ENCODE measurements around the gene PARP9. TPM values are rescaled to one million over a fixed set of nuclear protein-coding genes. Genes with fewer than 3 reads are reported as not detected.

Gene PARP9
- total RNA-seq, 1 donor from 2014 or later = 152 TPM

DNA sequence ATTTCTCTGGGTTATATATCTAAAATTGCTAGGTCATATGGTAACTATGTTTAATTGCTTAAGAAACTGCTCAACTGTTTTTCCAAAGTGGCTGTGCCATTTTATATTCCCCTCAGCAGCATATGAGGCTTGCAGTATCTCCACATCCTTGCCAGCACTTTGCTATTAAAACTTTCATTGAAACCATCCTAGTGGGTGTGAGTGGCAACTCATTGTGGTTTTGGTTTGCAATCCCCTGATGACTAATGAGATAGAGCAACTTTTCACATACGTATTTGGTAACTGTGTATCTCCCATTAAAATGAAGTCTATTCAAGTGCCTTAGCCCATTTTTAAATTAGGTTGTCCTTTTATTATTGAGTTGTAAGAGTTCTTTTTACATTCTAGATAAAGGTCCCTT, 66.7 kb downstream of the PARP9 start:
- intact Hi-C loops (cut with micrococcal nuclease) = loop anchor here (1.0 kb wide), 1 partner anchor 14 kb away; no protein-coding TSS in a partner anchor

DNA sequence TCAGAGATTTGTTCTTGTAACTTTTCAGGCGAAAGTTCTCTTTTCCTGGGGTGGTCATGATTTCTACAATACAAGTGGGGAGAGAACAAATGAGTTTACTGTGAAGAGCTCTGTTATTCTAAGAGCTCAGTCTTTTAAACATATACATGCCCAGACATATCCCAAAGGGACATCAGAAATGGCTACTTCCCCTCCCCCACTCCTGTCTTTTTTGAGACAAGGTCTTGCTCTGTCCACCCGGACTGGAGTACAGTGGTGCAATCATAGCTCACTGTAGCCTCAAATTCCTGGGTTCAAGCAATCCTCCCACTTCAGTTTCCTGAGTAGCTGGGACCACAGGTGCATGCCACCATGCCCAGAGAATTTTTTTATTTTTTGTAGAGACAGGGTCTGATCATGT, 67.6 kb downstream of the PARP9 start:
- intact Hi-C loops (cut with micrococcal nuclease) = no loop called here

DNA sequence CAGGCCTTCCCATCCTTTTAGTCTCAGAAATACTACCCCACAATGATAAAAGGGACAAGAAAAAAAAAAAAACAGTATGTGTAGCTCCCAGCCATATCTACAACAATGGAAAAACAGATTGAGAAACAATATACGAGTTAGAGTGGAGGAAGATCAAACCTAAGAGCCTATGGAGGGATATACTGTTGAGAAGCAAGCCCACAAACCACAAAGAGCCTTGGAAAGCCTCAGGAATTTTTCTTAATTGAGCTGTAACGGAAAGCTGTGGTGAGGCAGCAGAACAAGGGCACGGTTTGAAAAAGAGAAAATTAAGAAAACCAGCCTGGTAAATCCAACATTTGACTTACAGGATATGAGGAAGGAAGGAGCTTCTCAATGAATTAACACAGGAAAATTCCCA, 70.8 kb downstream of the PARP9 start:
- intact Hi-C loops (cut with micrococcal nuclease) = no loop called here

DNA sequence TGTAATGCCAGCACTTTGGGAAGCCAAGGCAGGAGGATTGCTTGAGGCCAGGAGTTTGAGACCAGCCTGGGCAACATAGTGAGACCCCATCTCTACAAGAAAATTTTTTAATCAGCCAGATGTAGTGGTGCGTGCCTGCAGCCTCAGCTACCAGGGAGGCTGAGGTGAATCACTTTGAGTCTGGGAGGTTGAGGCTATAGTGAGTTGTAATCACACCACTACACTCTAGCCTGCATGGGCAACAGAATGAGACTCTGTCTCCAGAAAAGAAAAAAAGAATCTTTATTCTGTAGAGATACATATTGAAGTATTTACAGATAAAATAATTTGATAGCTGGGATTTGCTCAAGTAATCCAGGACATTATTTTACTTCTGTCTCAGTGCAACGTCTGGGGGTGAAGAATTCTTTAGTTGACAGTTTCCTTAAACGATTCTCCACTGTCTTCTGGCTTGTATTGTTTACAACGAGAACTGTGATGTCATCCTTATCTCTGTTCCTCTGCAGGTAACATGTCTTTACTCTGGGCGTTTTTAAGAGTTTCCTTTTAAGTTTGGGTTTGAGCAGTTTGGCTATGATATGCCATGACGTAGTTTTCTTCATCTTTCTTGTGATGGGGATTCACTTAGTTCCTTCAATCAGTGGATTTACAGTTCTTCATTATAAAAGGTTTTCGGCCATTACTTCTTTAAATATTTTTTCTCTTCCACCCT, 75.7 kb downstream of the PARP9 start:
- intact Hi-C loops (cut with micrococcal nuclease) = no loop called here

DNA sequence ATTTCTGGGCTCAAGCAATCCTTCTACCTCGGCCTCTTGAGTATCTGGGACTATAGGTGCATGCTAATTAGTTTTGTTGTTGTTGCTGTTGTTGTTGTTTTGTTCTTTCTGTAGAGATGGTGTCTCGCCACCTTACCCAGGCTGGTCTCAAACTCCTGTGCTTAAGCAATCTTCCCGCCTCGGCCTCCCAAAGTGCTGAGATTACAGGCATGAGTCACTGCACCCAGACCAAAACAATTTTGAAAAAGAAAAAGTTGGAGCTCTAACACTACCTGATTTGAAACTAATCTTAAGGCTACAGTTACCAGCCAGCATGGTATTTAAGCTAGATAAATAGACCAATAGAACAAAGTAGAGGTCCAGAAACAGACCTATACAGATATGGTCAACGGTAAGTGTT, 79.1 kb downstream of the PARP9 start:
- intact Hi-C loops (cut with micrococcal nuclease) = no loop called here

DNA sequence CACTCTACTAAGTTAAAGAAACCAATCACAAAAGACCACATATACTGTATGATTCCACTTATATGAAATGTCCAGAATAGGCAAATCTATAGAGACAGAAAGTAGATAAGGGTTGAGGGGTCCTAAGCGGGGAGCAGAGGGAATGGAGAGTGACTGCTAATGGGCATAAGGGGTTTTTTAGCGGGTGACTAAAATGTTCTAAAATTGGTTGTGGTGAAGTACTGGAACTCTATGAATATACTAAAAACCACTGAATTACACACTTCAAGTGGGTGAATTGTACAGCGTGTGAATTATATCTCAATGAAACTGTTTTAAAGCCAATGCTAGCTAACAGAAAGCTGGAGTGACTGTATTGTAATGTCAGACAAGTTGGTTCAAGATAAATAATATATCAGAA, 82.7 kb downstream of the PARP9 start:
- intact Hi-C loops (cut with micrococcal nuclease) = no loop called here

Other genes starting within 250 kb of the PARP9 start
- not detected in 2 replicates for gene CSTA, start 239.1 kb downstream of the PARP9 start, total RNA-seq
- 45.9 and 48.1 TPM in 2 replicates for gene MIX23, start 181.1 kb downstream of the PARP9 start, total RNA-seq
- 38.4 and 41.4 TPM in 2 replicates for gene FAM162A, start 180.1 kb downstream of the PARP9 start, total RNA-seq
- 5.0 and 5.5 TPM in 2 replicates for gene WDR5B, start 148.2 kb downstream of the PARP9 start, total RNA-seq
- gene KPNA1, start 49.4 kb downstream of the PARP9 start, total RNA-seq = 67.4 and 68.7 TPM in 2 replicates
- gene DTX3L, start within 50 bp of the PARP9 start, total RNA-seq = 154 and 160 TPM in 2 replicates
- gene PARP15, start 13.3 kb upstream of the PARP9 start, total RNA-seq = 43.2 and 43.5 TPM in 2 replicates
- 148 and 152 TPM in 2 replicates for gene PARP14, start 116.5 kb upstream of the PARP9 start, total RNA-seq
- 7.3 and 7.5 TPM in 2 replicates for gene HSPBAP1, start 229.5 kb upstream of the PARP9 start, total RNA-seq
- 2.5 and 3.4 TPM in 2 replicates for gene SLC49A4, start 230.8 kb upstream of the PARP9 start, total RNA-seq